ENCODE results near the gene HBM. TPM values are rescaled to one million over a fixed set of nuclear protein-coding genes. Genes with fewer than 3 reads are reported as not detected.
"Not testable (repeated sequence)": the region's sequence is repeated elsewhere in the genome, so short reads cannot be mapped to it uniquely, and the experiment has no call there.

Gene HBM
- polyA plus RNA-seq, 3 donors, result 1.9 TPM; not detected in 2

DNA sequence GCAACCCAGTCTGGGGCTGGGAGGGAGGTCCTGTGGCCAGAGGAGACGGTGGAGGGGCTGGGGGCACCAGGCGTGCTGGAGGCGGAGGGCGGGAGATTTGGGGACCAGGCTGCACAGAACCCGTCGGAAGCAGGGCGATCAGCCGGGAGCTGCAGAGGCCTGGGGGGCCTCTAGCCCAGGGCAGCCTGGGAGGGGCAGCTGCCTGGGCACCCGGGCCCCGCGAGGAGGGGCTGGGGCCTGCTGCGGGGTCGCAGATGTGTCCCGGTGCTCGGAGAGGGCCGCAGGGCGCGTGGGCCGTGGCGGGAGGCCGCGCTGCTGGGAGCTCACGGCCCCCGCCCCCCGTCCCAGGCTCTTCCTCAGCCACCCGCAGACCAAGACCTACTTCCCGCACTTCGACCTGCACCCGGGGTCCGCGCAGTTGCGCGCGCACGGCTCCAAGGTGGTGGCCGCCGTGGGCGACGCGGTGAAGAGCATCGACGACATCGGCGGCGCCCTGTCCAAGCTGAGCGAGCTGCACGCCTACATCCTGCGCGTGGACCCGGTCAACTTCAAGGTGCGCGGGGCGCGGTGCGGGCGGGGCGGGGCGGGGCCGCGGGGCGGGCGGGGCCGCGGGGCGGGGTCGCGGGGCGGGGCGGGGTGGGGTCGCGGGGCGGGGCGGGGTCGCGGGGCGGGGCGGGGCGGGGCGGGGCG lies 1.5 kb upstream of the HBM start:
- H3K27ac ChIP-seq (ENCODE audit: low read depth, low read length), result not testable (repeated sequence)
- 4% methylated on average over 5 of the region's 80 CpGs; no CpG with 5 or more reads in 2 of the 3 donors for WGBS, 3 donors

DNA sequence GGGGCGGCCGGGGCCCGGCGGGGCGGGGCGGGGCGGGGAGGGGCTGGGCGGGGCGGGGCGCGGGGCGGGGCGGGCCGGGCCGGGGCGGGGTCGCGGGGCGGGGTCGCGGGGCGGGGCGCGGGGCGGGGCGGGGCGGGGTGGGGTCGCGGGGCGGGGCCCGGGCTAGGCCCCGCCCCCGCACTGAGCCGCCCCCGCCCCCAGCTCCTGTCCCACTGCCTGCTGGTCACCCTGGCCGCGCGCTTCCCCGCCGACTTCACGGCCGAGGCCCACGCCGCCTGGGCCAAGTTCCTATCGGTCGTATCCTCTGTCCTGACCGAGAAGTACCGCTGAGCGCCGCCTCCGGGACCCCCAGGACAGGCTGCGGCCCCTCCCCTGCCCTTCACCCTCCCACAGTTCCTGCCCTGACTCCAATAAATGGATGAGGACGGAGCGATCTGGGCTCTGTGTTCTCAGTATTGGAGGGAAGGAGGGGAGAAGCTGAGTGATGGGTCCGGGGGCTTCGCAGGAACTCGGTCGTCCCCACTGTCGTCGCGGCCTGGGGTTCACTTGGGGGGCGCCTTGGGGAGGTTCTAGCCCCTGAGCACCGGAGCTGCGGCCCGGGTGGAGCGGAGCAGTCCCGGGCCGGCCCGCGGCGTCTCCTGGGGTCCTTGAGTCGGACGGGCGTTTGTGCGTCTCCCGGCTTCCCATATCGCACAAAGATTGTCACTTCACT lies 795 bp upstream of the HBM start:
- WGBS, 3 donors, result 2 to 3% (median 2%) methylated on average over 35 to 48 of the region's 77 CpGs
- H3K27ac ChIP-seq (ENCODE audit: low read depth, low read length), result no peak overlapping the region

DNA sequence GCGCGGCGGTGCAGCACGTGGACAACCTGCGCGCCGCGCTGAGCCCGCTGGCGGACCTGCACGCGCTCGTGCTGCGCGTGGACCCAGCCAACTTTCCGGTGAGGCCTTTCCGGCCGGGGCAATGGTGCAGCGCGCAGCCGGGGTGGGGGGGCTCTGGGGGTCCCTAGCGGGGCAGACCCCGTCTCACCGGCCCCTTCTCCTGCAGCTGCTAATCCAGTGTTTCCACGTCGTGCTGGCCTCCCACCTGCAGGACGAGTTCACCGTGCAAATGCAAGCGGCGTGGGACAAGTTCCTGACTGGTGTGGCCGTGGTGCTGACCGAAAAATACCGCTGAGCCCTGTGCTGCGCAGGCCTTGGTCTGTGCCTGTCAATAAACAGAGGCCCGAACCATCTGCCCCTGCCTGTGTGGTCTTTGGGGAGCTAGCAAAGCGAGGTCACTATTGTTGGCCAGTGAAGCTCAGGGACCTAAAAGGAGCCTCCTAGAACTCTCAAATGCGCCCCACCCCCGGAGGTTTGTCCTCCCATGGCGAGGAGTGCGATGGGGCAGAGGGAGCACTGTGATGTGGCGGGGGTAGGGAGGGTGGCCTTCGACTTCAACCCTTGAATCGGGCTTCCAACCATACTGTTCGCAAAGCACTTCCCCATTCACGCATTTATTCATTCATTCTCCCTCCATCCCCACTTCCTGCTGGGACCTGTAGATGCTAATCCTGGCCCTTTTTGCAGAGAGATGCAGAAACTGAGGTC lies 770 bp downstream of the HBM start:
- 4 to 7% (median 4%) methylated on average over 45 of the region's 45 CpGs for WGBS, 3 donors

DNA sequence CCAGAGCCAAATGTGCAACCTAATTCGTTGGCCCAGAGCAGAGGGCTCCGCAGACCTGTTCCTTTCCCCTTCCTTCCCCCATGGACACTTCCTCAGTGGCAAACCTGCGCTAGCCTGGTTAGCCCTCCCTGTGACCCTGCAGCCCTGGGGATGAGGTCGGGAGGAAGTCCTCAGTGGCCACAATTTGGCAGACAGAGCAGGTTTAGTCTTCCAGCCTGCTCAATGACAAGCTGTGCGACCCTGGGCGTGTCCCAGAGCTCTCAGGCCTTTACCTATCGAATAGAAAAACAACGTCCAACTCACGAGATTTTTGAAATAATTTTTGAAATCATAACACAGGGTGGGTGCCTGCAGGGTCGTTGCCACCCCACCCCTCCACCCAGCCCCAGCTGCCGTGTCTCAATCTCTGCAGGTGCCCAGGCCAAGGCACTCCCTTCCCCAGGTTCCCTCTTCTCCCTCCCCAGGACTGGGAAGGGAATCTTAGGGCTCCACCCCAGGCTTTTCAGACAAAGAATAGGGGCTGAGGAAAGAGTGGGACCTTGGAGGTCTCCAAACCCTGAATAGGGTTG lies 1.4 kb downstream of the HBM start:
- H3K27ac ChIP-seq (ENCODE audit: low read depth, low read length), result no peak overlapping the region
- WGBS, 3 donors, result 13 to 14% (median 13%) methylated on average over 11 of the region's 11 CpGs

More for the DNA sequence above, 770 bp downstream of the HBM start:
- no peak overlapping the region for H3K27ac ChIP-seq (ENCODE audit: low read depth, low read length)

DNA sequence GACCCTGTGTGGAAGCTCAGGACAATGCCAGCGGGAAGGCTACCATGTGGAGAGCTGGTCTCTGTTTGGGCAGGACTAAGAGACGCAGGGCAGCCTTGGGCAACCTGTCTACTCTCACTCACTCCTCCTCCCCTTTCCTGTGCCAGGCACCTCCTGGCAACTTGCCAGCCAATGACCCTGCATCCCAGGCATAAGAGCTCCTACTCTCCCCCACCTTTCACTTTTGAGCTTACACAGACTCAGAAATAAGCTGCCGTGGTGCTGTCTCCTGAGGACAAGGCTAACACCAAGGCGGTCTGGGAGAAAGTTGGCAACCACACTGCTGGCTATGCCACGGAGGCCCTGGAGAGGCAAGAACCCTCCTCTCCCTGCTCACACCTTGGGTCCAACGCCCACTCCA lies 2.6 kb downstream of the HBM start:
- no peak overlapping the region for H3K27ac ChIP-seq (ENCODE audit: low read depth, low read length)
- WGBS, 3 donors, result 41 to 60% (median 48%) methylated on average over 6 of the region's 6 CpGs

DNA sequence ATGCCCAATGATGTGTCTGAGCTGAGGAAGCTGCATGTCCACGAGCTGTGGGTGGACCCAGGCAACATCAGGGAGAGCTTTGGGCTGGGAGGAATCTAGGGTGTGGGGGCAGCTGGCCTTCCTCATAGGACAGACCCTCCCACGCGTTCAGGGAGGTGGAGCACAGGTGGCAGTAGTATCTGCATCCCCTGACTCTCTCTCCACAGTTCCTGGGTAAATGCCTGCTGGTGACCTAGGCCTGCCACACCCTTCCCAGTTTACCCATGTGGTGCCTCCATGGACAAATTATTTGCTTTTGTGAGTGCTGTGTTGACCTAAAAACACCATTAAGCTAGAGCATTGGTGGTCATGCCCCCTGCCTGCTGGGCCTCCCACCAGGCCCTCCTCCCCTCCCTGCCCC lies 3.2 kb downstream of the HBM start:
- 35 to 46% (median 43%) methylated on average over 3 of the region's 3 CpGs for WGBS, 3 donors
- no peak overlapping the region for H3K27ac ChIP-seq (ENCODE audit: low read depth, low read length)

DNA sequence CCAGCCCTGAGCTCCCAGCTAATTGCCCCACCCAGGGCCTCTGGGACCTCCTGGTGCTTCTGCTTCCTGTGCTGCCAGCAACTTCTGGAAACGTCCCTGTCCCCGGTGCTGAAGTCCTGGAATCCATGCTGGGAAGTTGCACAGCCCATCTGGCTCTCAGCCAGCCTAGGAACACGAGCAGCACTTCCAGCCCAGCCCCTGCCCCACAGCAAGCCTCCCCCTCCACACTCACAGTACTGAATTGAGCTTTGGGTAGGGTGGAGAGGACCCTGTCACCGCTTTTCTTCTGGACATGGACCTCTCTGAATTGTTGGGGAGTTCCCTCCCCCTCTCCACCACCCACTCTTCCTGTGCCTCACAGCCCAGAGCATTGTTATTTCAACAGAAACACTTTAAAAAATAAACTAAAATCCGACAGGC lies 4.3 kb downstream of the HBM start:
- 0 to 5% (median 1%) methylated on average over 5 of the region's 5 CpGs for WGBS, 3 donors
- not testable (repeated sequence) for H3K27ac ChIP-seq (ENCODE audit: low read depth, low read length)

DNA sequence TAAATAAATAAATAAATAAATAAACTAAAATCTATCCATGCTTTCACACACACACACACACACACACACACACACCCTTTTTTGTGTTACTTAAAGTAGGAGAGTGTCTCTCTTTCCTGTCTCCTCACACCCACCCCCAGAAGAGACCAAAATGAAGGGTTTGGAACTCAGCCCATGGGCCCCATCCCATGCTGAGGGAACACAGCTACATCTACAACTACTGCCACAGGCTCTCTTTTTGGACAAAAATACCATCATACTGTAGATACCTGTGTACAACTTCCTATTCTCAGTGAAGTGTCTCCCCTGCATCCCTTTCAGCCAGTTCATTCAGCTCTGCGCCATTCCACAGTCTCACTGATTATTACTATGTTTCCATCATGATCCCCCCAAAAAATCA lies 5.0 kb downstream of the HBM start:
- H3K27ac ChIP-seq (ENCODE audit: low read depth, low read length), result no peak overlapping the region
- WGBS, 3 donors, result 38 to 53% (median 45%) methylated on average over 1 of the region's 1 CpG

DNA sequence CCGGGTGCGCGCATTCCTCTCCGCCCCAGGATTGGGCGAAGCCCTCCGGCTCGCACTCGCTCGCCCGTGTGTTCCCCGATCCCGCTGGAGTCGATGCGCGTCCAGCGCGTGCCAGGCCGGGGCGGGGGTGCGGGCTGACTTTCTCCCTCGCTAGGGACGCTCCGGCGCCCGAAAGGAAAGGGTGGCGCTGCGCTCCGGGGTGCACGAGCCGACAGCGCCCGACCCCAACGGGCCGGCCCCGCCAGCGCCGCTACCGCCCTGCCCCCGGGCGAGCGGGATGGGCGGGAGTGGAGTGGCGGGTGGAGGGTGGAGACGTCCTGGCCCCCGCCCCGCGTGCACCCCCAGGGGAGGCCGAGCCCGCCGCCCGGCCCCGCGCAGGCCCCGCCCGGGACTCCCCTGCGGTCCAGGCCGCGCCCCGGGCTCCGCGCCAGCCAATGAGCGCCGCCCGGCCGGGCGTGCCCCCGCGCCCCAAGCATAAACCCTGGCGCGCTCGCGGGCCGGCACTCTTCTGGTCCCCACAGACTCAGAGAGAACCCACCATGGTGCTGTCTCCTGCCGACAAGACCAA lies 6.7 kb downstream of the HBM start, which contains the start of gene HBA2:
TSS of gene HBA2 (plus strand) at position 503 of the 568 bp plus-strand sequence. CDS start at position 540, 37 bp downstream.
- WGBS, 3 donors, result no CpG with 5 or more reads among the region's 74 CpGs
- H3K27ac ChIP-seq (ENCODE audit: low read depth, low read length), result not testable (repeated sequence)

DNA sequence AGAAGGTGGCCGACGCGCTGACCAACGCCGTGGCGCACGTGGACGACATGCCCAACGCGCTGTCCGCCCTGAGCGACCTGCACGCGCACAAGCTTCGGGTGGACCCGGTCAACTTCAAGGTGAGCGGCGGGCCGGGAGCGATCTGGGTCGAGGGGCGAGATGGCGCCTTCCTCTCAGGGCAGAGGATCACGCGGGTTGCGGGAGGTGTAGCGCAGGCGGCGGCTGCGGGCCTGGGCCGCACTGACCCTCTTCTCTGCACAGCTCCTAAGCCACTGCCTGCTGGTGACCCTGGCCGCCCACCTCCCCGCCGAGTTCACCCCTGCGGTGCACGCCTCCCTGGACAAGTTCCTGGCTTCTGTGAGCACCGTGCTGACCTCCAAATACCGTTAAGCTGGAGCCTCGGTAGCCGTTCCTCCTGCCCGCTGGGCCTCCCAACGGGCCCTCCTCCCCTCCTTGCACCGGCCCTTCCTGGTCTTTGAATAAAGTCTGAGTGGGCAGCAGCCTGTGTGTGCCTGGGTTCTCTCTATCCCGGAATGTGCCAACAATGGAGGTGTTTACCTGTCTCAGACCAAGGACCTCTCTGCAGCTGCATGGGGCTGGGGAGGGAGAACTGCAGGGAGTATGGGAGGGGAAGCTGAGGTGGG lies 7.6 kb downstream of the HBM start:
- H3K27ac ChIP-seq (ENCODE audit: low read depth, low read length), result not testable (repeated sequence)
- WGBS, 3 donors, result 7 to 10% (median 9%) methylated on average over 23 to 26 of the region's 44 CpGs

DNA sequence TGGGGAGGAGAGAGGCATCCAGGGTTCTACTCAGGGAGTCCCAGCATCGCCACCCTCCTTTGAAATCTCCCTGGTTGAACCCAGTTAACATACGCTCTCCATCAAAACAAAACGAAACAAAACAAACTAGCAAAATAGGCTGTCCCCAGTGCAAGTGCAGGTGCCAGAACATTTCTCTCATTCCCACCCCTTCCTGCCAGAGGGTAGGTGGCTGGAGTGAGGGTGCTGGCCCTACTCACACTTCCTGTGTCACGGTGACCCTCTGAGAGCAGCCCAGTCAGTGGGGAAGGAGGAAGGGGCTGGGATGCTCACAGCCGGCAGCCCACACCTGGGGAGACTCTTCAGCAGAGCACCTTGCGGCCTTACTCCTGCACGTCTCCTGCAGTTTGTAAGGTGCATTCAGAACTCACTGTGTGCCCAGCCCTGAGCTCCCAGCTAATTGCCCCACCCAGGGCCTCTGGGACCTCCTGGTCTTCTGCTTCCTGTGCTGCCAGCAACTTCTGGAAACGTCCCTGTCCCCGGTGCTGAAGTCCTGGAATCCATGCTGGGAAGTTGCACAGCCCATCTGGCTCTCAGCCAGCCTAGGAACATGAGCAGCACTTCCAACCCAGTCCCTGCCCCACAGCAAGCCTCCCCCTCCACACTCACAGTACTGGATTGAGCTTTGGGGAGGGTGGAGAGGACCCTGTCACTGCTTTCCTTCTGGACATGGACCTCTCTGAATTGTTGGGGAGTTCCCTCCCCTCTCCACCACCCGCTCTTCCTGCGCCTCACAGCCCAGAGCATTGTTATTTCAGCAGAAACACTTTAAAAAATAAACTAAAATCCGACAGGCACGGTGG lies 8.4 kb downstream of the HBM start:
- not testable (repeated sequence) for H3K27ac ChIP-seq (ENCODE audit: low read depth, low read length)
- 17 to 30% (median 29%) methylated on average over 6 to 8 of the region's 13 CpGs for WGBS, 3 donors

DNA sequence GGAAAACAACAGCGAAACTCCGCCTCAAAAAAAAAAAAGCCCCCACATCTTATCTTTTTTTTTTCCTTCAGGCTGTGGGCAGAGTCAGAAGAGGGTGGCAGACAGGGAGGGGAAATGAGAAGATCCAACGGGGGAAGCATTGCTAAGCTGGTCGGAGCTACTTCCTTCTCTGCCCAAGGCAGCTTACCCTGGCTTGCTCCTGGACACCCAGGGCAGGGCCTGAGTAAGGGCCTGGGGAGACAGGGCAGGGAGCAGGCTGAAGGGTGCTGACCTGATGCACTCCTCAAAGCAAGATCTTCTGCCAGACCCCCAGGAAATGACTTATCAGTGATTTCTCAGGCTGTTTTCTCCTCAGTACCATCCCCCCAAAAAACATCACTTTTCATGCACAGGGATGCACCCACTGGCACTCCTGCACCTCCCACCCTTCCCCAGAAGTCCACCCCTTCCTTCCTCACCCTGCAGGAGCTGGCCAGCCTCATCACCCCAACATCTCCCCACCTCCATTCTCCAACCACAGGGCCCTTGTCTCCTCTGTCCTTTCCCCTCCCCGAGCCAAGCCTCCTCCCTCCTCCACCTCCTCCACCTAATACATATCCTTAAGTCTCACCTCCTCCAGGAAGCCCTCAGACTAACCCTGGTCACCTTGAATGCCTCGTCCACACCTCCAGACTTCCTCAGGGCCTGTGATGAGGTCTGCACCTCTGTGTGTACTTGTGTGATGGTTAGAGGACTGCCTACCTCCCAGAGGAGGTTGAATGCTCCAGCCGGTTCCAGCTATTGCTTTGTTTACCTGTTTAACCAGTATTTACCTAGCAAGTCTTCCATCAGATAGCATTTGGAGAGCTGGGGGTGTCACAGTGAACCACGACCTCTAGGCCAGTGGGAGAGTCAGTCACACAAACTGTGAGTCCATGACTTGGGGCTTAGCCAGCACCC lies 9.5 kb downstream of the HBM start:
- 19 to 28% (median 27%) methylated on average over 7 to 8 of the region's 8 CpGs for WGBS, 3 donors
- no peak overlapping the region for H3K27ac ChIP-seq (ENCODE audit: low read depth, low read length)

DNA sequence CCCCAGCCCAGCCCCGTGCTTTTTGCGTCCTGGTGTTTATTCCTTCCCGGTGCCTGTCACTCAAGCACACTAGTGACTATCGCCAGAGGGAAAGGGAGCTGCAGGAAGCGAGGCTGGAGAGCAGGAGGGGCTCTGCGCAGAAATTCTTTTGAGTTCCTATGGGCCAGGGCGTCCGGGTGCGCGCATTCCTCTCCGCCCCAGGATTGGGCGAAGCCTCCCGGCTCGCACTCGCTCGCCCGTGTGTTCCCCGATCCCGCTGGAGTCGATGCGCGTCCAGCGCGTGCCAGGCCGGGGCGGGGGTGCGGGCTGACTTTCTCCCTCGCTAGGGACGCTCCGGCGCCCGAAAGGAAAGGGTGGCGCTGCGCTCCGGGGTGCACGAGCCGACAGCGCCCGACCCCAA lies 10.2 kb downstream of the HBM start:
- not testable (repeated sequence) for H3K27ac ChIP-seq (ENCODE audit: low read depth, low read length)
- 0 to 2% (median 1%) methylated on average over 16 to 24 of the region's 39 CpGs for WGBS, 3 donors

DNA sequence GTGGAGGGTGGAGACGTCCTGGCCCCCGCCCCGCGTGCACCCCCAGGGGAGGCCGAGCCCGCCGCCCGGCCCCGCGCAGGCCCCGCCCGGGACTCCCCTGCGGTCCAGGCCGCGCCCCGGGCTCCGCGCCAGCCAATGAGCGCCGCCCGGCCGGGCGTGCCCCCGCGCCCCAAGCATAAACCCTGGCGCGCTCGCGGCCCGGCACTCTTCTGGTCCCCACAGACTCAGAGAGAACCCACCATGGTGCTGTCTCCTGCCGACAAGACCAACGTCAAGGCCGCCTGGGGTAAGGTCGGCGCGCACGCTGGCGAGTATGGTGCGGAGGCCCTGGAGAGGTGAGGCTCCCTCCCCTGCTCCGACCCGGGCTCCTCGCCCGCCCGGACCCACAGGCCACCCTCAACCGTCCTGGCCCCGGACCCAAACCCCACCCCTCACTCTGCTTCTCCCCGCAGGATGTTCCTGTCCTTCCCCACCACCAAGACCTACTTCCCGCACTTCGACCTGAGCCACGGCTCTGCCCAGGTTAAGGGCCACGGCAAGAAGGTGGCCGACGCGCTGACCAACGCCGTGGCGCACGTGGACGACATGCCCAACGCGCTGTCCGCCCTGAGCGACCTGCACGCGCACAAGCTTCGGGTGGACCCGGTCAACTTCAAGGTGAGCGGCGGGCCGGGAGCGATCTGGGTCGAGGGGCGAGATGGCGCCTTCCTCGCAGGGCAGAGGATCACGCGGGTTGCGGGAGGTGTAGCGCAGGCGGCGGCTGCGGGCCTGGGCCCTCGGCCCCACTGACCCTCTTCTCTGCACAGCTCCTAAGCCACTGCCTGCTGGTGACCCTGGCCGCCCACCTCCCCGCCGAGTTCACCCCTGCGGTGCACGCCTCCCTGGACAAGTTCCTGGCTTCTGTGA lies 11.0 kb downstream of the HBM start, which contains the start of gene HBA1:
TSS of gene HBA1 (plus strand) at position 204 of the 906 bp plus-strand sequence. CDS start at position 241, 37 bp downstream.
- H3K27ac ChIP-seq (ENCODE audit: low read depth, low read length), result not testable (repeated sequence)
- WGBS, 3 donors, result 2 to 4% (median 3%) methylated on average over 22 to 37 of the region's 88 CpGs

DNA sequence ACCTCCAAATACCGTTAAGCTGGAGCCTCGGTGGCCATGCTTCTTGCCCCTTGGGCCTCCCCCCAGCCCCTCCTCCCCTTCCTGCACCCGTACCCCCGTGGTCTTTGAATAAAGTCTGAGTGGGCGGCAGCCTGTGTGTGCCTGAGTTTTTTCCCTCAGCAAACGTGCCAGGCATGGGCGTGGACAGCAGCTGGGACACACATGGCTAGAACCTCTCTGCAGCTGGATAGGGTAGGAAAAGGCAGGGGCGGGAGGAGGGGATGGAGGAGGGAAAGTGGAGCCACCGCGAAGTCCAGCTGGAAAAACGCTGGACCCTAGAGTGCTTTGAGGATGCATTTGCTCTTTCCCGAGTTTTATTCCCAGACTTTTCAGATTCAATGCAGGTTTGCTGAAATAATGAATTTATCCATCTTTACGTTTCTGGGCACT lies 11.6 kb downstream of the HBM start:
- no peak overlapping the region for H3K27ac ChIP-seq (ENCODE audit: low read depth, low read length)
- WGBS, 3 donors, result 6 to 10% (median 8%) methylated on average over 13 of the region's 13 CpGs
